ENCODE results near the gene AUP1.

AUP1 gene

GRCh38 chr2:74513605-74514367, 15.7 kb downstream of the AUP1 start:
- DNase-seq (ENCODE audit: low read depth): no peak

DNA sequence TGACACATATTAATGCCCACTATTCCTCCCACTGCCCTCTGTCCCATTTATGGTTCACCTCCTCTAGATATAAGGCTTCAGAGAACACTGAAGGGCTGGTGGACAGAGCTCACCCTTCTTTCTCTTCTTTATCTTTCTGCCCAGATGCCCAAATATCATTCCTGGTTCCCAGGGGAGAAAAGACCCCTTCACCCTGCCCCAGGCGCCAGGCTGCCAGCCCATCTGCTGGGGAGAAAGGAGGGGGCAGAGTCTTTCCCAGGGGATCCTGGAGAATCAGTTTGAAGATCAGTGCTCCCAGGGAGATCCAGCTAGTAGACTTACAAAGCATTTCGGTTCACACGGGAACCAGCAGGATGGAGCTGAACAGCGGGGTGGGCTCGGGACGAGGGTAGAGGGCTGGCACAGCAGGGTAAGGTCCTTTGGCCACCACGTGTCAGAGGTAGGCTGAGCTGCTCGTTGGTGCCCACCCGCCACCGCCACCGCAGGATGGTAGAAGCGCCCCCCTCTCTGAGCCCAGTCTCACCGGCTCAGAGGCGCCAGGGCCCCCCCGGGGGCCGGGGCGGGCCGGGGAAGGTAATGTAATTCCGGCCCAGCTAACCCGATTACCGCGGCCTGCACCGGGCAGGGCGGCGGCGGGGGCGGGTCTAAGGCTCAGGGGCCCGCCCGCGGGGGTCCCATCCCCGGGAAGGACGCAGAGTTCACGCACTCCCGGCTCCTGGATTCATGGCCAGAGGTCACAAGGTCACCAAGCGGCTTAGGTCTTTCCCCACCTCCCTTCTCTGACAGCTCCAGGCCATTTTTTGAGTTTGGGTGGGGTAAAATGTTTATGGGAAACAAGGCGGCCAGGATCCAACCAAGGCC, 16.5 kb downstream of the AUP1 start:
- DNase-seq (ENCODE audit: low read depth): no peak

DNA sequence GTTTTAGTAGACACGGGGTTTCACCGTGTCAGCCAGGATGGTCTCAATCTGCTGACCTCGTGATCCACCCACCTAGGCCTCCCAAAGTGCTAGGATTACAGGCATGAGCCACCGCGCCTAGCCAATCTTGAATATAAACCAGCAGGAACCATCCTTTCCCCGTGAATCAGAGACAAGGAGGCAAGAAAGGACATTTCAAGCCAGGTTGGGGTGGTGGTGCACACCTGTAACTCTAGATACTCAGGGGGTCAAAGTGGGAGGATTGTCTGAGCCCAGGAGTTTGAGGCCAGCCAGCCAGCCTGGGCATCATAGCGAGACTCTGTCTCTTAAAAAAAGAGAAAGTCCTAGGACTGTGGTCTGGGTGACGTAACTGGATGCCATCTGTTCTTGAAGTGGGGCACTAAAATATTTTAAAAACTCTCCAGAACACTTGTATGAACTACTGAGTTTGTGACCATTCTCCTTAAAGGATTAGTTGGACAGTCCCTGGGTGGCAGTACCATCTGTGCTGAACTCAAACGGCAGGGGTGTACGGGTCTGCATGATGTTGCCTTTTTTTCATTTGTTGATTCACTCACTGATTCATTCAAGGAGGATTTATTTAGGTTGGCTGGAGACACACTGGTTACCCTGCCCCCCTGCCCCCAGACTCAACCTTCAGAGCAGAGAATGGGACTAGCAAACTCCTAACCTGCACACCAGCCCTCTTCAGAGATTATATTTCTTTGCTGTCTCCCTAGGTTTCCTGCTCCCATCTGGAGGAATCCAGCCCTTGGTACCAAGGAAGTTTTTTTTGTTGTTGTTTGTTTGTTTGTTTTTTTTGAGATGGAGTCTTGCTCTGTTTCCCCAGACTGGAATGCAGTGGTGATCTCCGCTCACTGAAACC, 18.2 kb downstream of the AUP1 start:
- DNase-seq (ENCODE audit: low read depth): no peak

GRCh38 chr2:74510272-74510671, 19.2 kb downstream of the AUP1 start:
- no peak for DNase-seq (ENCODE audit: low read depth)

DNA sequence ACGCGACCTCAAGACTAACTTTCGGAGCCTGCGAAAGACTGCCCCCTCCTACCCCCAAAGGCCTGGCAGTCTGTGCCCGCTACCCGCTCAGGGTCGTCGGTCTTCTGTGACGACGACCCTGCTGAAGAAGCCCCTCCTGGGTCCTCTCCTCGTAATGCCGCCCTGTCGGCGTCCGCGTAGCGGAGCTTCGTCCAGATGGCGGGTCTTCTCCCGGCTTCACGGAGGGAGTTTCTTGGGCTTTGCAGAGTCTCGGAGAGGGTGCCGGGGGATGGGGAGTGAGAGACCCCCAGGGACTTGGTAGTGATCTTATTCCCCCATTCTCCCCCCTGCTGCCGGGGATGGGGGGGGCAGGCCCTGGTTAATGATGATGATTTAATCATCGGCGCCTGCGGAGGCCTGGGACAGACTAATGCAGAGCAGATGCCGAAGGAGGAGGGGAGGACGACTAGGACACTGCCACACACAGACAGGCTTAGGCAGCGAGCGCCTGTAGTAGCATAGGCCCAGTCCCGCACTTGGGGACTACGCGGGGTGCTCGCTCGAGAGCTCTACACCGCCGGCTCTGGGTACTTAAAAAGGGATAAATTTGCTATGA, 21.5 kb downstream of the AUP1 start:
- DNase-seq (ENCODE audit: low read depth): peak; percentile 44

- peak; percentile 97 for DNase-seq (ENCODE audit: low read depth)
Observed at GRCh38 chr2:74507145-74507925, 22.2 kb downstream of the AUP1 start, which contains the start of gene PCGF1. Gene PCGF1, minus strand, starts transcription at chr2:74507695. Its CDS starts 27 bp downstream, at chr2:74507668.

GRCh38 chr2:74505448-74506246, 23.9 kb downstream of the AUP1 start:
- DNase-seq (ENCODE audit: low read depth): no peak

DNA sequence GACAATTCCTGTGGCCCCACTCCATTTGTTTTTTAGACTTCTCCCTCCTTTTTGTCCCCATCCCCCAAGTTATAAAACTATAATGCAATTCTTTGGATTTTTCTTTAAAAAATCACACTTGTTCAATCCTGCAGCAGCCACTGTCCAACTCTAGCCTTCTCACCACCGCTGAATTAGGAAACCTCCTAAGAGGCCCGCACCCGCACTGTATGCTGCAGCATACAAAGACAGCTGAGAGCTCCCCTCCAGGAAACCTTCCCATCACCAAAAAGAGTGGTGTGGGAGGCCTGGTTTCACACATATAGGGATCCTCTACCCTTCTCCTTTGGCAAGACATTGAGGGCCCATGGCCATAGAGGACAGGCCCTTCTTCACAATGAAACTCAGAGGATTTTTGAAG, 24.9 kb downstream of the AUP1 start:
- DNase-seq (ENCODE audit: low read depth): no peak

DNA sequence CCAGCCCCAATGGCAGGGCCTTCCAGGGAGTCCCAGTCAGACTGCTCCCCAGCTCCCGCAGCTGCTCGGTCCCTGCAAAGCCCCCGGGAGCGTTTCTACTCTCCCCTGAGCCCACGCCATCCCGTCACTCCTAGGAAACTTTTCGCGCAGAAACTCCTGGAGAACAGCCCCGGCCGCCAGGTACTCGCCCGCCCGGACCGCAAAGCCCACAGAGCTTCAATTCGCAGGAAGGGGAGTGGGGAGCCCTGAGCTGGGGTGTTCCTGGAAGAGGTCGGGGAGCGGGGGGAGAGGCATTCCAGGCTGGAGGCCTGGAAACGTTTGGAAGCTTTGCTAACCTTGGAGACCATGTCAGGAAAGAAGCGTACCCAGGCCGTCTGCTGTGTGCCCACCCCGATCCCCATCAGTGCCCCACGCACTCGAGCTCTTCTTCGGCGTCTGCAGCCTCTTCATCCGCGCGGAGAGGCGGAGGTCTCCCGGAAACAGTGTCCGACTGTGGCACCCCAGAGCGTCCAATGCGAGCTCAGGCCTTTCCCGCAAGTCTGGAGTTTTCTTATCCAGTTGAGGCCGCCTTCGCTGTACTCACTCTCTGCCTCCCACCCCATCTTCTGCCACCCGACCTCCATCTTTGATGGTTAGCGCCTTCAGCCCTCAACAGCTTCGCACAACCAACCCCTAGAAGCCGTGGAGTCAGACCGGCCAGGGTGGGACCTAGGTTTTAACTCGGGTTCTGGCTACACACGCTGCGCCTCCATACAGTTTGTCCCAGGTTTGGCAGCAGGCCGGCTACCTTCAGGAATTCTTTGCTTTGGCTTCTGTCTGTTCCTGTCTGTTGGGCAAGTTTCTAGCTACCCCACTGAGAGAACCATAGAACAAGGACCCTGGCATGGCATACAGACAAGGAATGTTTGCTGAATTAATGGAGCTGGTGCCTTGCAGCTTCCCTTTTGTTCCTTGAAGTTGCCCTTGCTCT, 25.7 kb downstream of the AUP1 start:
- no peak for DNase-seq (ENCODE audit: low read depth)

- peak; percentile 88 for DNase-seq (ENCODE audit: low read depth)
Observed at GRCh38 chr2:74502720-74503505, 26.6 kb downstream of the AUP1 start.

- DNase-seq (ENCODE audit: low read depth): peak; percentile 9
Observed at GRCh38 chr2:74502147-74502719, 27.3 kb downstream of the AUP1 start.

- DNase-seq (ENCODE audit: low read depth): no peak
Observed at GRCh38 chr2:74501335-74502071, 28.0 kb downstream of the AUP1 start.

GRCh38 chr2:74500578-74500946, 28.9 kb downstream of the AUP1 start:
- no peak for DNase-seq (ENCODE audit: low read depth)

GRCh38 chr2:74499940-74500577, 29.4 kb downstream of the AUP1 start:
- no peak for DNase-seq (ENCODE audit: low read depth)

DNA sequence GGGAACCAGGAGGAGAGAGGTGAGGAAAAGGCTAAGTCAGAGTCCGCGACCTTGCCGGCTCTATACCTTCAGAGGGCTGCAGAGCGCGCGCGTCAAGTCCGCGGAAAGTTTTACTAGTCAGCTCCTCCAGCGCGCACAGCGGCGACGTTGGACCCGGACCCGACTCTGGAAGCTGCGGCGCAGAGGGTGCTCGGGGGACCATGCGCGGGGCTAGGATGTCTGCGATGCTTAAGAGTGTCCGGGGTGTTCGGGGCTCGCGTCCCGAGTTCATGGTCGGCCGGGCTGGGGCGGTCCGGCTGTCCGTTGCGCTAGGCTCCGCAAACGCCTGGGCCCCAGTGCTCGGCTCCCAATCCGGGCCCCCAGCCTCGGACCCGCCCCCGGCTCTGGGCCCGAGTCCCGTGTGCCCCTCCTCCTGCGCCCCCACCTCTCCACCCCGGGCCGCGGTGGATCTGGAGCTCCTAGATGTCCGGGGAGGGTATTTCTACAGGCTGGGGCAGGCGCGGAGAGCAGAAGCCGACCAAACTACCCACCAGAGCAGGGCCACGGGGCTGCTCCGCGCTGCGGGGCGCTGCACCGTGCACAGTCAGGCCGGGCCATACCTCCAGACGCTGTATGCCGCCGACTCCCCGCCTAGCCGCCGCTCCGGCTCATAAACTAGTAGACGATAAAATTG, 30.1 kb downstream of the AUP1 start, which contains the start of gene LBX2:
LBX2 (minus strand) TSS at position 337 of the 673 bp plus-strand sequence; CDS start at position 271, 66 bp downstream.
- DNase-seq (ENCODE audit: low read depth): peak; percentile 28

All from iris pigment epithelial cell (primary cell).